ENCODE results near the gene OR52E1. TPM values are rescaled to one million over a fixed set of nuclear protein-coding genes. Genes with fewer than 3 reads are reported as not detected.

Gene OR52E1
- total RNA-seq, 1 donor from 2014 or later, result not detected

DNA sequence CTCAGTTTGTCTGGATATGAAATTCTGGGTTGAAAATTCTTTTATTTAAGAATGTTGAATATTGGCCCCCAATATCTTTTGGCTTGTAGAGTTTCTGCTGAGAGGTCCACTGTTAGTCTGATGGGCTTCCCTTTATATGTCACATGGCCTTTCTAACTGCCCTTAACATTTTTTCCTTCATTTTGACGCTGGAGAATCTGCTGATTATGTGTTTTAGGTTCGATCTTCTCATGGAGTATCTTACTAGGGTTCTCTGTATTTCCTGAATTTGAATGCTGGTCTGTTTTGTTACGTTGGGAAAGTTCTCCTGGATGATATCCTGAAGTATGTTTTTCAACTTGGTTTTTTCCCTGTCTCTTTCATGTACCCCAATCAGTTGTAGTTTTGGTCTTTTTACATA is 46.0 kb downstream of the OR52E1 start:
- no peak overlapping the region for H3K4me3 Mint-ChIP-seq
- H3K9me3 Mint-ChIP-seq, result peaks cover 6% of the 10 kb centered on the region
- H3K27me3 Mint-ChIP-seq, result peaks cover 7% of the 10 kb centered on the region
- H3K4me1 Mint-ChIP-seq (ENCODE audit: unreplicated experiment), result no peaks in the 10 kb centered on the region
- H3K36me3 Mint-ChIP-seq, result no peaks in the 10 kb centered on the region
- H3K27ac Mint-ChIP-seq, result no peak overlapping the region
- no peak for DNase-seq (ENCODE audit: extremely low spot score, unreplicated experiment)
- TF ChIP-seq, protein P1, sequence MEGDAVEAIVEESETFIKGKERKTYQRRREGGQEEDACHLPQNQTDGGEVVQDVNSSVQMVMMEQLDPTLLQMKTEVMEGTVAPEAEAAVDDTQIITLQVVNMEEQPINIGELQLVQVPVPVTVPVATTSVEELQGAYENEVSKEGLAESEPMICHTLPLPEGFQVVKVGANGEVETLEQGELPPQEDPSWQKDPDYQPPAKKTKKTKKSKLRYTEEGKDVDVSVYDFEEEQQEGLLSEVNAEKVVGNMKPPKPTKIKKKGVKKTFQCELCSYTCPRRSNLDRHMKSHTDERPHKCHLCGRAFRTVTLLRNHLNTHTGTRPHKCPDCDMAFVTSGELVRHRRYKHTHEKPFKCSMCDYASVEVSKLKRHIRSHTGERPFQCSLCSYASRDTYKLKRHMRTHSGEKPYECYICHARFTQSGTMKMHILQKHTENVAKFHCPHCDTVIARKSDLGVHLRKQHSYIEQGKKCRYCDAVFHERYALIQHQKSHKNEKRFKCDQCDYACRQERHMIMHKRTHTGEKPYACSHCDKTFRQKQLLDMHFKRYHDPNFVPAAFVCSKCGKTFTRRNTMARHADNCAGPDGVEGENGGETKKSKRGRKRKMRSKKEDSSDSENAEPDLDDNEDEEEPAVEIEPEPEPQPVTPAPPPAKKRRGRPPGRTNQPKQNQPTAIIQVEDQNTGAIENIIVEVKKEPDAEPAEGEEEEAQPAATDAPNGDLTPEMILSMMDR (conservative IDR thresholded peaks at IDR 0.05), result no peak

DNA sequence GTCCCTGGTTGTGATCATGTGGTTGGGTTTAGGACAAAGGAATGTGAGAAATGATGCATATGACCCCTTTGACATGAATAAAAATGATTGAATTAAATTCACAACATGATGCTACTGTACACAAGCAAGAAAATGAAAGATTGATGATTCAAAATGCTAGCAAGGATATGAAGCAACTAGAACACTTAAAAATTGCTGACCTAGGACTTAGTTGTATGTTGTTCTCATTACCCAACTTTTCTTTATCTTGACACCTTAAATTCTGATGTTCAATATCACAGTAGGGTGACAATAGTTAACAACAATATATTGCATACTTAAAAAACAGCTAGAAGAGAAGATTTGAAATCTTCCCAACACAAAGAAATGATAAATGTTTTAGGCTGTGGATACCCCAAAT is 48.2 kb downstream of the OR52E1 start:
- Mint-ChIP-seq H3K27ac (no peak overlapping the region), H3K4me1 (ENCODE audit: unreplicated experiment) (no peaks in the 10 kb centered on the region), H3K9me3 (peaks cover 6% of the 10 kb centered on the region), H3K27me3 (peaks cover 7% of the 10 kb centered on the region), H3K36me3 (no peaks in the 10 kb centered on the region), H3K4me3 (no peak overlapping the region)
- no peak for DNase-seq (ENCODE audit: extremely low spot score, unreplicated experiment)
- TF ChIP-seq, protein P1 (conservative IDR thresholded peaks at IDR 0.05), result no peak

DNA sequence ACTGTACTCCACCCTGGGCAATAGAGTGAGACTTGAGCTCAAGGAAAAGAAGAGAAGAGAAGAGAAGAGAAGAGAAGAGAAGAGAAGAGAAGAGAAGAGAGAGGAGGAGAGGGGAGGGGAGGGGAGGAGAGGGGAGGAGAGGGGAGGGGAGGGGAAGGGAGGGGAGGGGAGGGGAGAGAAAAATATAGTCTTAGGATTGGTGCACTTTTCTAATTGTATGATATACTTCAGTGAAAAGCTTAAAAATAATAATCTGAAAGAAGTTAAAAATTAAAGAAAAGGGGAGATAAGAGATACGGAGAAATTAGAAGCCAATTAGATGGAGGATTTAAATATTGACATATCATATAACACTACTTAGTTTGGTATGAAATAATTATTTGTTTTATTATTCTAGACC is 49.5 kb downstream of the OR52E1 start:
- peaks cover 6% of the 10 kb centered on the region for H3K9me3 Mint-ChIP-seq
- no peaks in the 10 kb centered on the region for H3K4me1 Mint-ChIP-seq (ENCODE audit: unreplicated experiment)
- peaks cover 20% of the 10 kb centered on the region for H3K27me3 Mint-ChIP-seq
- H3K4me3 Mint-ChIP-seq, result no peak overlapping the region
- no peaks in the 10 kb centered on the region for H3K36me3 Mint-ChIP-seq
- TF ChIP-seq, protein P1 (conservative IDR thresholded peaks at IDR 0.05), result no peak
- DNase-seq (ENCODE audit: extremely low spot score, unreplicated experiment), result no peak
- H3K27ac Mint-ChIP-seq, result no peak overlapping the region

Other genes starting within 250 kb of the OR52E1 start
- not detected in 2 replicates for gene OR51F2, start 248.3 kb upstream of the OR52E1 start, total RNA-seq (ENCODE audit: low replicate concordance)
- not detected in 2 replicates for gene OR51S1, start 220.4 kb upstream of the OR52E1 start, total RNA-seq (ENCODE audit: low replicate concordance)
- 0.39 TPM in 1 of 2 replicates, not detected in the other for gene OR51T1, start 187.7 kb upstream of the OR52E1 start, total RNA-seq (ENCODE audit: low replicate concordance)
- gene OR51A7, start 165.8 kb upstream of the OR52E1 start, total RNA-seq (ENCODE audit: low replicate concordance), result not detected in 2 replicates
- not detected in 2 replicates for gene OR51G2, start 150.2 kb upstream of the OR52E1 start, total RNA-seq (ENCODE audit: low replicate concordance)
- gene OR51G1, start 145.2 kb upstream of the OR52E1 start, total RNA-seq (ENCODE audit: low replicate concordance), result not detected in 2 replicates
- gene OR51A4, start 122.0 kb upstream of the OR52E1 start, total RNA-seq (ENCODE audit: low replicate concordance), result not detected in 2 replicates
- not detected in 2 replicates for gene OR51A2, start 113.9 kb upstream of the OR52E1 start, total RNA-seq (ENCODE audit: low replicate concordance)
- not detected in 2 replicates for gene OR51L1, start 74.7 kb upstream of the OR52E1 start, total RNA-seq (ENCODE audit: low replicate concordance)
- not detected in 2 replicates for gene OR52J3, start 23.0 kb upstream of the OR52E1 start, total RNA-seq (ENCODE audit: low replicate concordance)
- not detected in 2 replicates for gene OR52E2, start 9.9 kb upstream of the OR52E1 start, total RNA-seq (ENCODE audit: low replicate concordance)
- not detected in 2 replicates for gene OR52A5, start 68.8 kb downstream of the OR52E1 start, total RNA-seq (ENCODE audit: low replicate concordance)
- gene OR52A1, start 85.2 kb downstream of the OR52E1 start, total RNA-seq (ENCODE audit: low replicate concordance), result not detected in 2 replicates
- gene OR51V1, start 131.1 kb downstream of the OR52E1 start, total RNA-seq (ENCODE audit: low replicate concordance), result not detected in 2 replicates
- not detected in 2 replicates for gene HBB, start 157.5 kb downstream of the OR52E1 start, total RNA-seq (ENCODE audit: low replicate concordance)
- gene HBD, start 164.9 kb downstream of the OR52E1 start, total RNA-seq (ENCODE audit: low replicate concordance), result 0.79 TPM in 1 of 2 replicates, not detected in the other
- gene HBG1, start 180.3 kb downstream of the OR52E1 start, total RNA-seq (ENCODE audit: low replicate concordance), result not detected in 2 replicates
- gene HBG2, start 185.2 kb downstream of the OR52E1 start, total RNA-seq (ENCODE audit: low replicate concordance), result not detected in 2 replicates
- 1.3 TPM in 1 of 2 replicates, not detected in the other for gene HBE1, start 200.4 kb downstream of the OR52E1 start, total RNA-seq (ENCODE audit: low replicate concordance)
- not detected in 2 replicates for gene OR51B4, start 232.4 kb downstream of the OR52E1 start, total RNA-seq (ENCODE audit: low replicate concordance)